ENCODE measurements around the gene CES3.
A peak's percentile ranks its signal among the peaks of the same experiment; 100 is the strongest.

The CES3 gene

GRCh38 chr16:67006930-67007658 lies 46.0 kb downstream of the CES3 start:
- peak; percentile 53 for DNase-seq (ENCODE audit: low read depth)

- no peak for DNase-seq (ENCODE audit: low read depth)
Measured at GRCh38 chr16:67009158-67009557, 48.1 kb downstream of the CES3 start.

- DNase-seq (ENCODE audit: low read depth): no peak
Measured at GRCh38 chr16:67011274-67011673, 50.2 kb downstream of the CES3 start.

GRCh38 chr16:67013233-67013822 lies 52.3 kb downstream of the CES3 start:
- no peak for DNase-seq (ENCODE audit: low read depth)

GRCh38 chr16:67013823-67014633 lies 53.0 kb downstream of the CES3 start:
- DNase-seq (ENCODE audit: low read depth): peak; percentile 69

- DNase-seq (ENCODE audit: low read depth): no peak
Measured at GRCh38 chr16:67014634-67015312, 53.7 kb downstream of the CES3 start.

GRCh38 chr16:67015313-67015731 lies 54.3 kb downstream of the CES3 start:
- DNase-seq (ENCODE audit: low read depth): no peak

GRCh38 chr16:67016143-67016542 lies 55.1 kb downstream of the CES3 start:
- DNase-seq (ENCODE audit: low read depth): no peak

- DNase-seq (ENCODE audit: low read depth): no peak
Measured at GRCh38 chr16:67016681-67017420, 55.8 kb downstream of the CES3 start.

GRCh38 chr16:67017421-67017750 lies 56.3 kb downstream of the CES3 start:
- no peak for DNase-seq (ENCODE audit: low read depth)

GRCh38 chr16:67017810-67018488 lies 56.9 kb downstream of the CES3 start:
- peak; percentile 96 for DNase-seq (ENCODE audit: low read depth)

- no peak for DNase-seq (ENCODE audit: low read depth)
Measured at GRCh38 chr16:67019171-67019570, 58.1 kb downstream of the CES3 start.

- no peak for DNase-seq (ENCODE audit: low read depth)
Measured at GRCh38 chr16:67021321-67021720, 60.3 kb downstream of the CES3 start.

- peak; percentile 62 for DNase-seq (ENCODE audit: low read depth)
Measured at GRCh38 chr16:67022531-67023214, 61.6 kb downstream of the CES3 start.

- DNase-seq (ENCODE audit: low read depth): no peak
Measured at GRCh38 chr16:67023689-67024088, 62.6 kb downstream of the CES3 start.

Measured in EH (cell line).